ENCODE results near the gene RNU1-4.
"Not testable (repeated sequence)": the region's sequence is repeated elsewhere in the genome, so short reads cannot be mapped to it uniquely, and the experiment has no call there.

RNU1-4 gene

DNA sequence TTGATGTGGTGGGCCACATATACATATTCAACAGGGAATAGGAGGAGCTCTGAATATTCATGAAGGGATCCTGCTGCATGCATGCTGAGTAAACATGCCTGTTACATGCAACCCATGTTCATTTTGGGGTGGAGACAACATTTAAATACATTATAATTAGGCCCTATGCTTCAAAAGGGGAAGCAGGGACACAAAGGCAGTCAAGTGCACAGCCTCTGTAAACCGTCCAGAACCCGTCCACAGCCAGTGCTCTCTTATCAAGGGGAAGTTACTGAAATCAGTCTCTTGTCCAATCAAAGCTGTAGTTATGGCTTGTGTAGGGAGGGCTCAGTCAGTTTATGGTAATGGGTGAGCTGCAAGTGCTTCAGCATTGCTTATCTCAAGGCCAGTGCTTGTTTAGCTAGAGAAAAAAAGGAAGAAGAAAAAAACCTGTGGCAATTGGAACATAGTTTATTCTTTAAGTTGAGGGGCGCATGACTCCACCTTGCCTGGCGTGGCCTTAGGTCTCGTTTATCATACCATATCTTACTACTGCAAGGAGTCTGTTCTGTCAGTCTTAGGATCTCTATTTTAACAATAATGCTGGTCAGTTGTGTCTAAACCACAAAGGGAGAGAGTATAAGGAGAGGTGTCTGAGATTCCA is 7.9 kb upstream of the RNU1-4 start:
- not testable (repeated sequence) for DNase-seq

DNA sequence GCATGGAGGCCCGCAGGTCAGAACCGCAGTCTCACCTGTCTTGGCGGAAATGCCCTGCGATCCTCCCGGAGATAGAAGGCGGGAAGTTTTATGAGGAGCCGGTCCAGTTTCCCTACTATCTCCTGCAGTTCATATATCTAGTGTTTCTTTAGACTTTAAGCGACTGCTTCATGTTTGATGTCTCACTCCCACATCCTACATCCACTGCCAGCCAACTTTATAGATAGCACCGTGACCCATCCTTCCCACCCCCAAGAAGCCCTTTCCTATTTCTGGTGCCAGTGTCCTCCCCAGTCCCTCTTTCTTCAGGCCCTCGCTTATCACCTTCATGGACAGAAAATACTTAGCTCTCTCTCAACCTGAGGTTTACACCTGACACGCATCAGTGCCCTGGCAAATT is 914 bp downstream of the RNU1-4 start:
- DNase-seq, result not testable (repeated sequence)

DNA sequence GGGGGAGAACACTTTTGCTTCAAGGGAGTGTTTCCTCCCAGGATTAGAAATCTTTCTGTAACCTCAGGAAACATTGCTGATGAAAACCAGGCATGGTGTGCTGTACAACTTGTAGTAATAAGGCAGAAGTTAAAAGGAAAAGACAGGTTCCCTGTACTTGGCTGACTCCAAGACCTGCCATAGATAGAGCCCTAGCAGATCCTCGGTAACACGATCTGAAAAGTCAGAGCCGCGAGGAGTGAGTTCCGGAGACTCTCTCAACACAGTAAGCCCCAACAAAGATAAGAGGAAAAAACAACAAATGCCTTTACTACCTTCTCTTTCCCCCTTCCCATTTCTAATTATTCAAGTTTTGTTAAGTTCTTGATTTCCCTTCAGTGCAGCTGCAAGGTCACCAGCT is 7.3 kb downstream of the RNU1-4 start:
- DNase-seq, result not testable (repeated sequence)

DNA sequence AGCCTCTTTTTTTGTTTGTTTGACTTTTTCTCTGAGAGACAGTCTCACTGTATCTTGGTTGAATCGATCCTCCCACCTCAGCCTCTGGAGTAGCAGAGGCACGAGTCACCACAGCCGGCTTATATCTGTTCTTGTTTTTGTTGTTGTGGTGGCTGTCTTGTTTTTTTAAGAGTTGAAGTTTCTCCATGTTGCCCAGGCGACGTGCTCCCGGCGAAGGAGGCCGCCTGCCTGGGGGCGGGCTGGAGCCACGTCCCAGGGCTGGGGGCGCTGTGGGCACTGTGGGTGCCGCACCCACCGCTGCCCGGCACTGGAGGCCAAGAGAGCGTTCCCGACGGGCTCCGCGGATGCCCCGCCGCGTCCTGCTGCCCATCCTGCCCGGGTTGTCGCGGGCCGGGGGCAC is 8.4 kb downstream of the RNU1-4 start:
- not testable (repeated sequence) for DNase-seq

DNA sequence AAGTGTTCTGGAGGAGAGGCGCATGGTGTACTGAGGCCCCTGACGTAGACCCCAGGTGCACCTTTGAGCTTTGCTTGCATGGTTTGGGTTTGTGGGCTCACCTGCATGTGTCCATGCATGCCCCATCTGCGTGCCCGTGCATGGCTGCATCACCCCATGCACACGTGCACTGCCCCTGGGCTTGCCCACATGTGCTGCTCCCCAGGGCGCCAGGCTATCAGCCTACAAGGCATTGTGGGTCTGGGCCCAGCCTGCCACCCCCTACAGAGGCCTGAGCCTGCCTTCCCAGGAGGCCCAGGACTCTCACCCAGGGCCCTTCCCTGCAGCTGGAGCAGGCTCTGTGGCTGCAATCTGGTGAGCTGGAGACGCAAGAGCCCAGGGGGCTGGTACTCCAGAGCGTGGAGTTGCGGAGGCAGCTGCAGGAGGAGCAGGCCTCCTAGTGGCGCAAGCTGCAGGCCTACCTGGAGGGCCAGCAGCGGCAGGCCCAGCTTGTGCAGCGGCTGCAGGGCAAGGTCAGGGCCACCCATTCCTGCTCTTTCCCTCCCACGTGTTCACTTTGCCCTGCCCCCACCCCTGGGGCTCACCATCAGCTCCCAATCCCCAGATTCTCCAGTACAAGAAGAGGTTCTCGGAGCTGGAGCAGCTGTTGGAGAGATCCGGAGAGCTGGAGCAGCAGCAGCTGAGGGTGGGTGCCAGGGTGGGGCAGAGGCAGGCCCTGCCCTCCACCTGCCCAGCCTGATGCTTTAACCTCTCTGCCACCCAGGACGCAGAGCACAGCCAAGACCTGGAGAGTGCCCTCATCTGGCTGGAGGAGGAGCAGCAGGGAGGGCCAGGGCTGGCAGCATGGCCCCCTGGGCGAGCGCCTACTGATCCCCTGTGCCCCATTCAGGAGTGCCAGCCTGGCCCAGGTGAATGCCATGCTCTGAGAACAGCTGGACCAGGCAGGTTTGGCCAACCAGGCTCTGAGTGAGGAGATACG is 9.9 kb downstream of the RNU1-4 start:
- not testable (repeated sequence) for DNase-seq

DNA sequence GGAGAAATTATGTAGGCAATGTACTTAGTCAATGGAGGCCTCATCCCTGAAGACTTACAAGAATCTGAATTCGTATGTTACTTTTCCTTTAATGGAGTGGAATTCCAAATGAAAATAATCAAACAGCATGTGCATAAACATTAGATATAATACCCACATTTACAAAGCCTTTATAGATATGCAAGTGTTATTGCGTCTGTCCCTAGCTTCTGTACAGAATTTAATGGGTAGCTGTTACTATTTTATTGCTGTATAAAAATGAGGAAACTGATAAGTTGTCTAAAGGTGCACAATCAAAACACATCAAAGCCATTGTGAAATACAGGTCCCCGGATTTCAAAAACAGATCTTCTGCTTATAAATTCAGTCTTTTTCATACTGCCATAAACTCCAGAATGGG is 12.5 kb downstream of the RNU1-4 start:
- not testable (repeated sequence) for DNase-seq

DNA sequence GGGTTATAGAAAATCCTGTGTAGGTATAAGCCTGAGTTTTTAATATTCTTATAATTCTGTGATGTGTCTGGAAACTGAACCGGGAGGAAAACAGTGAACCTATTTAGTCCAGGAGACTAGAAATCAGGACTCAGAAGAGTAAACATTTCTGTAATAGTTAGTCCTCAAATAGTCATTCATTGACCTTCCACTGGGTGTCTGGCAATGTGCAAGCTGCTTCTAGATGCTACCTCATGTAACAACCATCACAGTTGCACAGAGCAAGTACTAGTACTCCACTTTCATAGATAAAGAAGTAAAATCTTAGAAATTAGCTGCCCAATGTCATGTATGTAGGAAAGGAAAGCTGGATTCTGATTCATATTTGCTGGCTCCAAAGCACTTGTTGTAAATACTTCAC is 15.1 kb downstream of the RNU1-4 start:
- not testable (repeated sequence) for DNase-seq

DNA sequence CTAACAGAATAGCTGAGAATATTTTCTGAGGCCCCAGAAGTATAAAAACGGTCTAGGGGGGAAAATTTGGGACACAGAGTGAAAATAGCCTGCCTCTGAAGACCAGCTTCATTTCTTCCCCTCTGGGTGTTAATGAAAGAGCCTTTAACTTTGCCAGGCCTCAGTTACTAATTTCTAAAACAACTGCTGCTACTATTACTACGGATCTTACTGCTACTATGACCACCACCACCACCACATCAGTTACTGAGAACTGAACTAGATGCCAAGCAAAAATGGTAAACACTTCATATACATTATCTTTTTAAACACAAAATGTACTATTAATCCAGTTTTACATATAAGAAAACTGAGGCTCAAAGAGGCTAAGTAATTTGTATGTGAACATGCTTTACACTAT is 15.6 kb downstream of the RNU1-4 start:
- DNase-seq, result not testable (repeated sequence)

DNA sequence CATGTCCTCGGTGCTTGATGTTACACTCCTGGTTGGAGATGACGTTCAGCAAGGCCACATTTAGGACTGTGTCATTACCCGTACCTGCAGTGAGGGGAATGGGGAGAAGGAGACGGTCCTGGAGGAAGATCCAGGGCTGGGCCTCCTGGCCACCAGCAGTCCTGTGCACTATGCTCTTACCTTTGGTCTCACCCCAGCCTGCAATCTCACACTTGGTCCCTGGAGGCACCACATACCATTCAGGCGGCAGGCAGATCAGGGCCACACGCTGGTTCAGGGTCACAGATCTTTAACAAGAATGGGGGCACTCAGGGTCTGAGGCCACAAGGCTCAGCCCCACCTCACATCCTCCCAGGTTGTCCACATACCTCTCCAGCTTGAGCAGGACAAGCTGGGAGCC is 17.3 kb downstream of the RNU1-4 start:
- not testable (repeated sequence) for DNase-seq

DNA sequence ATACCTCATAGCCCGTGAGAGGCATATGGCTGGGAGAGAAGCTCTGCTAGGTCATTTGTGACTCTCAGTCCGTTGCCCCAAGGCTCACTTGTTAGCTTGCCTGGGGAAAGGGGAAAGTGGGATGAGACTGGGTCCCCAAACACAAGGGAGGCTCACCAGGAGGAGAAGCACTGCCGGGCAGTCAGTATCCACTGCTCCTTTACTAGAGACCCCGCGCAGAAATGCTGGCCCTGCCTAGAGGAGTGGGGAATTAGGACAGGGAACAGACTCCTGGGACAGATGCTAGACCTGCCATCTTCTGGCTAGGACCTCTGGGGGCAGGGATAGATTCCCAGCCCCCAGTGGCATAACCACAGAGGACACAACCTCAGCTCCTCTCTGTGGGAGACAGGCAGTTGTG is 17.7 kb downstream of the RNU1-4 start:
- not testable (repeated sequence) for DNase-seq

DNA sequence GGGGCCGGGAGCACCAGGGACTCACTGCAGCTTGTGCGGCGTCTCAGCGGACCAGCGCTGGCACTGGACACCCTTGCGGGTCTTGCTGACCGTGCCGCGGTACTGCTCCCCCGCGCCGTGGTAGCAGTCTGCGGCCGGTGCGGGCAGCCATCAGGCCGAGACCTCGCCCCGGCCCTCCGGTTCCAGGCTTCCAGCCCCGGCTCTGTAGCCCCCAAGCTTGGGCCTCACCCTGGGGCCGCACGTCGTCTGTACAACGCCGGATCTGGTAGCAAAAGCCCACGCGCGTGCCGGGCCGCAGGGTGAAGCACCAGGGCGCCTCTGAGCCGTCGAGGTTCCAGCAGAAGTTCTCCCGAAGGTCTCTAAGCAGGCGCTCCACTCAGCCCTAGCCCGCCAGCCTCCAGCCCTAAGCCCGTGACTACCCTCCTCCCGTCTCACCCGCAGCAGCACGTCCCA is 18.8 kb downstream of the RNU1-4 start:
- not testable (repeated sequence) for DNase-seq

DNA sequence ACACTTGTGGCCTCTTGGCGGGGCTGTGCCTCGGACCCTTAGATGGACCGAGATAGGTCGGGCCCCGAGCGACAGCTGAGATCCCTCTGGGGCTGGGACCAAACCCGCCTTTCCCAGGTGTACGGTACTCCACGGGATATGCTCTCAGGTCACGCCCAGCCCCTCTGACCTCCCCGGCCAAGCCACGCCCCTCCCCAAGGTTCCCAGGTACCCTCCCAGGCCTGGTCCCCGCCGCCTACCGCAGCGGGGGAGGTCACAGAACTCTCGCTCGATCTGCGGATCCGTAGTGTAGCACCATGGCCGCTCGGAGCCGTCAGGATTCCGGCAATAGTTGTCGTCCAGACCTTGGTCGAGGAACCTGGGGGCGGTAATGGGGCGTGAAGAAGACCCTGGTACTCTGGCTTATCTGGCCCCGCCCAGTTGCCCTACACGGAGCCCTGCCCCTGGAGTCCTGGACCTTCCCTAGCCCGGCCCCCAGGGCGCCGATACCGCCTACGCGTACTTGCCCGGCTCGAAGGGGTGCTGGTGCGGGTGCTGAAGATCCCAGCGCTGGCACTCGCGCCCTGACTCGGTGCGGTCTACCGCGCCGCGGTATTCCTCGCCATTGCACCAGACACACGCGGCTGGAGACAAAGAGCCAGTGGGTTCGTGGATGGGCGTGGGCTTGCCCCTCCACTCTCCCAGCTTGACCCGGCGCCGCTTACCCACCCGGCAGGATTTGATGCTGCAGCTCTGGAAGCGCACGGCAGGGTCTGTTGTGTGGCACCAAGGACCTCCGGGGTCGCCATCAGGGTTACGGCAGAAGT is 19.5 kb downstream of the RNU1-4 start:
- DNase-seq, result not testable (repeated sequence)

DNA sequence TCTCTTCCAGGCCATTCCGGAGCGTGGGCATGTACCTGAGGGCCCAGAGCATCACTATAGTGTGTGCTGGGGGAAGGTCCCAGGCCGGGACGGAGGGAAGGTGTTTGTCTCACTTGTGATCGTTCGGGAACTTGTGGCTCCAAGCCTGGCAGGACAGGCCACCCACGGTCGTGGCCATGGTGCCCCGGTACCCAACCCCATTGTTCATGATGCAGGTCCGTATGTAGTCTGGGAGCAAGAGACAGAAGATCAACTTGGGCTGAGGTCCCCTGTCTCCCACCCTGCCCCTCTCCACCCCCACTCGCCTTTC is 20.1 kb downstream of the RNU1-4 start:
- DNase-seq, result not testable (repeated sequence)

DNA sequence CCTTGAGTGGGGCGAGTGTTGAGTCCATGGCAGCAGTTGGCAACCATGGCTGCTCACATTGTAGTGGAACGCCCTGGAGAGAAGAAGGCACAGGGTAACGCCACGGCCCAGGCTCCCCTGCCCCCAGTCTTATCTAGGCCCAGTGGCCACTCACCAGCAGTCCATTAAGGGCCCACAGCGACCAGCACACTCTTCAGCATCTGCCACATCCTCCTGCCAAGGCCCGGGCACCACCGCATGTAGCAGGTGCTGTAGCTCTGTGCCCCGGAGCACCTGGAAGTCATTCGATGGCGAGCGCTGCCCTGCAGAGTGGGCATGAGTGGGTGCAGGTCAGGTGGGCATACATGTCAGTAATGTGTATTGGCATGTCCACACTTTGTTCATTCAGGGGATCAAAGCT is 20.5 kb downstream of the RNU1-4 start:
- not testable (repeated sequence) for DNase-seq

DNA sequence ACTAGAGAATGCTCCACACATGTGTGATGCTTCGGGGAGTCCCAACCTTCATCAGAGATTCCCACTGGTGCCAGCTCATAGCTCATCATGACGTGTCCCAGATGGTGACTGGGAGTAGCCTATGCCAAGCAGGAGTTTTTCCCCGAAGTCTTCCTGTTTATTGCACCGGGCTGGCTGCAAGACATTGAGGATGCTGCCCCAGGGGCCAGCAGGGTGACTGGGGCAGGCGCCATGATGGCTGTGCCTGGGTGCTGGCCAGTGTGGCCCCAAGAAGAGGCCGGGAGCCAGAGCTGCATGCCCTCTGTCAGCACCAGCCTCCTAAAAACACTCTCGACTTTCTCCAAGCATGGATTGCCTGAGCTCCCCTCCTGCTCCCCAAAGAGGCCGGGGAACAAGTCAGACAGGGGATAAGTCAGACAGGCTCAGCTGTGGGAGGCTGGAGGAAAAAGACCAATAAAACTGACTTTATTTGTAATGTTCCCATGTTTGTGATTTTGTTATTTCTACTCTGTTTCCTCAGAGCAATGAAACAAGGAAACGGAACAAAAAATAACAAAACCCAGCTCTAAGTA is 24.0 kb downstream of the RNU1-4 start:
- not testable (repeated sequence) for DNase-seq

DNA sequence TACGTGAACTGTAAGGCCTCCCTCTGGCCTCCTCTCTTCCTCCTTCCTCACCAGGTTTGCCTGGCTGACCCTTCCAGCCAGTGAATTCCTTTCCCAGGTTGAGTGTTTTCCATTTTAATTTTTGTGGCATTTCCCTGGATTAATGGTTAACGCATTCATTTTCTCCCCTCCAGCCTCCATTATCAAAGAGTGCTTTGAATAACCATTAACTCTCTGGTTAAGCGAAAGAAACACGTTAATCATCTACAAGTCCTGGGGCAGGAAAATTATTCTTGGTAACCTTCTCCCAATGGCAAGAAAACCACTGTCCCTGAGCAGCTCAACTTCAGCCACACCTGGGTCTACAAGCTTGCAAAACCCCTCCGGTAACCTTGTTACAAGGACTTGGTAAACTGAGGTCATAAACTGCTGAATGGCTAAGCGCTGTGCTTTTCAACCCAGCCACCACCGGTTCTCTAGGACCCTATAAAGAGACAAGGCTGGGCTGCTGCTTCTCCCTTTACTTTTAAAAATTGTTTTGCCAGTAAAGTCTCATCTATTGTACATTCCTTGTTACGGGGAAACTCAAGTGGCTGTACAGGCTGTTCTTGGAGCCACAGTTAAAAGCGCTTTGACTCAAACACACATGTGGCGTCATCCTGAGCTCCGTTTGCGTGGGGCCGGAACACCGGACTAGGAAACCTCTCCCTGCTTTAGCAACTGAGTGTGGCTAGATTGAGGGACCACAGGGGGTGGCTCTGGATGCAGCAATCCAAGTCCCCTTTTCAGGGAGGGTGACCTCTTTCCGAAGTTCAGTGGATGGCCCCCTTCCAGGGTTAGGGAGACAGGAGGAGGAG is 24.7 kb downstream of the RNU1-4 start:
- not testable (repeated sequence) for DNase-seq

DNA sequence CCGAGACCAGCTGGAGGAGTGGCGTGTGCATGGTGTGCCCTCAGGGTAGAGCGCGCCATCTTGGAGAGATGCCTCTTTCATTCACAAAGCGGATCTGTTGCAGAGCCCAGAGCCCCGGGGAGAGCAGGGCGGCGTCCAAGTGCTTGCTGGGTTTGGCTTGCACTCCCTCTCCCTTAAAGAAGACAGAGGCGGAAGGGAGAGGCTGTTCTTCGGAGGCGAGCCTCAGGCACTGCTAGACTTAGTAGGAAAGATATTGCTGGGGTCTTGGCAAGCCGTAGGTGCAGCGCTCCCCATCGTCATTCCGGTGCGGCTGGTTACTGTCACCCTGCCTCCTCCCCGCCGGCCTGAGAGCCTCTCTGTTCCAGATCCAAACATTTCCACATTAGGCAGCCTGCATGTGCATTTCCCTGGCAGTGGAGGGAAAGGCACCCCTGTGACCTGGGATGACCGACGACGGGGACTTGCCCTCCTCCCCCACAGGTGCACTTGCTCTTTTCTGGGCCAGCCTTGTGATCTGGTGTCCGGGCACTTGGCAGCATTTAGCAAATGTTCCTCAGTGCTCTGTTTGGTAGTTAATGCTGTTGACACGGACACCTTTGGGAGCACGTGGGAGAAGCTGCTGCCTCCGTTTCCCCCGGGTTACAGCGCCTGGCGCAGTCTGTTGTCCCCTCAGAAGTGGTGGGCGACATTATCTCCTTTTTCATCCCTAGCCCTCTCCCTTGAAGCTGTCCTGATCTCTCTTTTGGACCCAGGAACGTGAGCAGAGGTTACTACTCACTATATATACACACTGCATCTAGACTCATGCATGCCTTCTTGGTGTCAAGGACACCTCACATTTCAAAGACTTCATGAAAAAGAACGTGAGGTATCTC is 25.7 kb downstream of the RNU1-4 start:
- not testable (repeated sequence) for DNase-seq

DNA sequence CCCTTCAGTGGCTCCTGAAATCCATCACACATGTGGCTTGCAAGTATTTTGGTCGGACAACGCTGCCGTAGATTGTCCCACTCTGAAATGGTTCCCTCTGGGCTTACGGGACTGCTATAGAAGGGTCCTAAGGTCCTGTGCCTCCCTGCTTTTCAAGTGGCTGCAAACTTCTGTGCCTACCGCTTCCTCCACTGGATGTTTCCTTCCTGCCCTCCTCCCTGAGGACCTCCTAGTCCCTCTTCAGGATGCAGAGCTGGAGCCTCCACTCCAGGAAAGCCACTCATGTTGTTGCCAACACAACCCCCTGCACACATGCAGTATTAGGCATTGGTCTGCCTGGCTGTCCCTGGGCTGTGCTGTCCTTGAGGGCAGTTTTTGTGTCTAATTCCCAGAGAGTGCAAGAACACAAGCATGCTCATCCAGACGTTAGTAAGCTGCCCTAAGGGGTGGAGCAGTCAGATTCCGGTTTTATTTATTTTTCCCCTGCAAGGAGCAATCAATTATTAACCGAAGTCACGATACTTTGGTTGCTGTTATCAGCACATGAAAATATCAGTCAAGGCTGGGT is 26.5 kb downstream of the RNU1-4 start:
- DNase-seq, result not testable (repeated sequence)

DNA sequence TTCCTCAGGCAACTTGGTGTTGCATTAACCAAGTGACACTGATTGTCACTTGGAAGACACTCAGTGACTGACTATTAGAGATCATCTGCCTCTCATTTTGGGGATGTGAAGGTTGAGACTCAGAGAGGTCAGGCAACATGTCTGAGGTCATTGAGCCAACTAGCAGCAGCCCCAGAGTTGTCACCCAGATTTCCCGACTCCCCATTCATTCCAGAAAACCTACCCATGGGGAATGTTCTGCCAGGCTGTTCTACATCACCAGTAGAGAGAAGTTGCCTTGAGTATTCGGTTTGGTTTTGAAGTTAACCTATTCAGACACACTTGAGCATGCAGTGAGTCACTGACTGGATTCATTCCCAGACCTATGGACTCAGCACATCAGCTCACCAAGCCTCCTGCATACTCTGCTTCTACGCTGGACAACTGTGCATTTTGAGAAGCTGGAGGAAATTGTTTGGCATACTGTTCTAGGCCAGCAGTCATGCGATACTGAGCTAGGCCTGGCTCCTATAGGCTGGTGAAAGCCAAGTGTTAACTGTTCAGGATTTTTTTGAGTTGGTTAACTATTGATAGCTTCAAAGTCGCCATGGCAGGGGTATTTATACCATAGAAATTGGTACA is 29.9 kb downstream of the RNU1-4 start:
- DNase-seq, result not testable (repeated sequence)

DNA sequence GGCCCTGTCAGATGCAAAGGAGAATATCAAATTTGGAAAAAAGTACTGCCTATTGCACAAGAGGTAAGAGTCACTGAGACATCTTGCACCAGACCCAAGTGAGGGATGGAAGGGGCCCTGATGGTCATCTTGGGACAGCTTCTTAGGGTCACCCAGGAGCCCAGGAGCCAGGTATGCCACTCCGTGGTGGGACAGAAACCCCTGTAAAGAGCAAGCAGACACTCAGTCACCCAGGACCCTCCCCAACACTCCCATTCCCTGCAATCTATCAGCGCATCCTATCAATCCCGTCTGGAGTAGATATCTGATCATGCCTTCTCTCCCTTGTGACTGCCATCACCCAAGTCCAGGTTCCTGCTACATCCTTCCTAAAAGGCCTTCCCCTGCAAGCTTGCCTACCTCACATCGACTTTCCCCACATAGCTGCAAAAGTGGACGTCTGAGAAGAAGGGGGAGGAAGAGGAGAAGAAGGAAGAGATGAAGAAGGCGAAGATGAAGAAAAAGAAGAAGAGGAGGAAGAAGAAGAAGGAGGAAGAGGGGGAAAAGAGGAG is 30.7 kb downstream of the RNU1-4 start:
- not testable (repeated sequence) for DNase-seq
